Effector memory CD8-positive, alpha-beta T cell (primary cell): ENCODE data around the gene DTD1.

Experiments used
- ATAC-seq: fragments of 150-1000 bp; cut with Tn5 transposase; replicated peaks from 2 replicates; pipeline ENCODE4 v1.10.0; 2021; ENCODE audit warnings: mild to moderate bottlenecking, moderate library complexity
- DNase-seq, 3 experiments: peaks; one replicate each; pipeline ENCODE4 v3.0.0; 2021
- H3K27ac Mint-ChIP-seq, 2 donors: one replicate each; pipeline ENCODE4 v1.8.0; 2022; ENCODE audit warnings: mild to moderate bottlenecking in 2 of 2, mixed read lengths in 2 of 2, moderate library complexity in 2 of 2
- H3K27me3 Mint-ChIP-seq, 2 donors: one replicate each; pipeline ENCODE4 v1.8.0; 2022; ENCODE audit warnings: mixed read lengths in 2 of 2
- H3K36me3 Mint-ChIP-seq: one replicate; pipeline ENCODE4 v1.8.0; 2022; ENCODE audit warnings: mild to moderate bottlenecking, moderate library complexity, mixed read lengths; ENCODE audit not compliant: insufficient read depth
- H3K4me1 Mint-ChIP-seq, 2 donors: one replicate each; pipeline ENCODE4 v1.8.0; 2022; ENCODE audit warnings: low read depth in 2 of 2, mixed read lengths in 2 of 2
- H3K4me3 Mint-ChIP-seq, 2 donors: one replicate each; pipeline ENCODE4 v1.8.0; 2022; ENCODE audit warnings: mild to moderate bottlenecking in 2 of 2, mixed read lengths in 2 of 2, moderate library complexity in 2 of 2
- H3K9me3 Mint-ChIP-seq, 2 donors: one replicate each; pipeline ENCODE4 v1.8.0; 2022; ENCODE audit warnings: mixed read lengths in 2 of 2

The DTD1 gene

DNA sequence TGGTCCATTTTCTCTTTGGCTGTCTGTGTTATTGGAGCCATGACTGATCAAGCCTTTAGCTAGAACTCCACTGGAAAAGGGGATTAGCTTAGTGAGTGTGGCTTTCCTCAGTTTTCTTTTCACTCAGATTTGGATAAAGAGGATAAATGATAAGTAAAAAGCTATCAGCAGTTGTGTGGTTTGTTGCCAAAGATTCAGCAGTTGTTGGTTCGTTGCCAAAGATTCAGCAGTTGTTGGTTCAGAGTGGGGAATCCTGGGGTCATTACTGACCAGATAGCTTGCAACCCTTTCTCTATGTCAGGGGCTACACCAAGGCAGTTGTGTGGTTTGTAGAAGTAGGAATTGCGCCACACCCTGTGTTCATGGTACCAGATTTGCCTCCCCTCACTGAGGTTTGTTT, 118.1 kb downstream of the DTD1 start:
- H3K9me3 Mint-ChIP-seq = no peaks in the 10 kb centered on the region
- peak overlapping the region in 1 of 2 donors; percentile 32 for H3K27ac Mint-ChIP-seq

DNA sequence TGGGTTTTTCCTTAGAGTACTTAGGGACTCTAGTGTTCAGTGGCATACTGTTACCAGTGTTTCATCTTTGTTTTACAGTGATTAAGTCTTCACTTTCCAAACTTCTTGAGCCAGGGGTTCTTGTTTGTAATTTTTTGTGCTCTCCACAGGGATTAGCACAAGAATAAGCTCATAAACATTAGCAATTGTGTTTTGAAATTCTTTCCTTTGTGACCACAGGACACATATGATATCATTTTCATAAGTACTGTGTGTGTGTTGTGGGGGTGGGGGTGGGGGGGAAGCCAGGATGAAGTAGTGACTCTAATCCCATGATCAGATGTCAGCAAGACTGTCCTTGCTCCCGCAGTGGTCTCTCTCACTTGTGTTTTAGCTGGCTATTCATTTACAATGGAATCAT, 124.3 kb downstream of the DTD1 start:
- no peak for DNase-seq
- Mint-ChIP-seq H3K36me3 (peaks cover 8% of the 10 kb centered on the region), H3K4me3 (no peak overlapping the region), H3K4me1 (peaks cover 22 to 41% of the 10 kb centered on the region in 2 donors), H3K27ac (peak overlapping the region; percentile 65 to 67), H3K27me3 (no peaks in the 10 kb centered on the region), H3K9me3 (no peaks in the 10 kb centered on the region)
- ATAC-seq = no peak

More for the DNA sequence above, 118.1 kb downstream of the DTD1 start:
- no peak for ATAC-seq
- DNase-seq = no peak
- peaks cover 11 to 23% of the 10 kb centered on the region in 2 donors for H3K4me1 Mint-ChIP-seq
- no peak overlapping the region for H3K4me3 Mint-ChIP-seq
- H3K36me3 Mint-ChIP-seq = peaks cover 5% of the 10 kb centered on the region
- no peaks in the 10 kb centered on the region for H3K27me3 Mint-ChIP-seq

DNA sequence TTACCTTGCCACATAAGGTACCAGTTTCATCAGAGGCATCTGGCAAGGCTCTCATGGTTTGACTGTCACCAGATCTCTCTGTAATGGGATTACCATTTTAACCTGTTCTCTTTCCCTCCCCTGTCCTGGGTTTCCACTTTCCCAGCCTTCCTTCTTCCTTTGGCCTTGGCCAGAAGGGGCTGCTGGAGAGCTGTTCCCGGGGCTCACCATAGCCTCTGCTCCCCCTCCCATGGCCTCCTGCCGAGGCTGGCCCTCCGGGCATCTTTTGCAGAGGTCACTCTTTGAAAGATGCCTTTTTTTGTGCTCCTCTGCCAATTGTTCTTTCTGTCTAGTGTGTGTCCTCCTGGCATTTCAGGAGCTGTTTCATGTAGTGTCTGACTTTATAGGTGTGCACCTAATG, 125.0 kb downstream of the DTD1 start:
- H3K36me3 Mint-ChIP-seq = peaks cover 8% of the 10 kb centered on the region
- DNase-seq (no peak), ATAC-seq (no peak)
- peaks cover 22 to 38% of the 10 kb centered on the region in 2 donors for H3K4me1 Mint-ChIP-seq
- H3K9me3 Mint-ChIP-seq = no peaks in the 10 kb centered on the region
- H3K27ac Mint-ChIP-seq = peak overlapping the region; percentile 30 to 75
- no peak overlapping the region for H3K4me3 Mint-ChIP-seq
- no peaks in the 10 kb centered on the region for H3K27me3 Mint-ChIP-seq

DNA sequence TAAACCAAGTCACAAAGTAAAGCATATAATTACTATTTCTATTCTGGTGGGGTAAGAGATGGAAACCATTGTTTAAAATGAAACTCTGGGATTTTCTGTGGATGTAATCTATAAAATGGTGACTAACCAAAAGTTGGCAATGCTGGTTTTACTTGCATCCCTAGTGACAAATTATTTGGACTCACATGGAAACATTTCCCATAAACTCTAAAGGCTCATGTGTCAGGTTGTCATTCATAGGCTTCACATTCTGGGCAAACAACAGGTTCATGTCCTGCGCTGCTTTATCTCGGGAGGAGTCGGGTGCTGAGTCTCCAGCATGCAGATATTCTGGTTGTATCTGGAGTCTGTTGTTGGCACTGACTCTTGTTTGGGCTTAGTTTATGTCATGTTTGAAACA, 127.7 kb downstream of the DTD1 start:
- Mint-ChIP-seq H3K4me1 (peaks cover 22 to 39% of the 10 kb centered on the region in 2 donors), H3K36me3 (peaks cover 4% of the 10 kb centered on the region), H3K27ac (peak overlapping the region in 1 of 2 donors; percentile 54), H3K27me3 (no peaks in the 10 kb centered on the region), H3K4me3 (no peak overlapping the region), H3K9me3 (no peaks in the 10 kb centered on the region)
- ATAC-seq = no peak
- no peak for DNase-seq

DNA sequence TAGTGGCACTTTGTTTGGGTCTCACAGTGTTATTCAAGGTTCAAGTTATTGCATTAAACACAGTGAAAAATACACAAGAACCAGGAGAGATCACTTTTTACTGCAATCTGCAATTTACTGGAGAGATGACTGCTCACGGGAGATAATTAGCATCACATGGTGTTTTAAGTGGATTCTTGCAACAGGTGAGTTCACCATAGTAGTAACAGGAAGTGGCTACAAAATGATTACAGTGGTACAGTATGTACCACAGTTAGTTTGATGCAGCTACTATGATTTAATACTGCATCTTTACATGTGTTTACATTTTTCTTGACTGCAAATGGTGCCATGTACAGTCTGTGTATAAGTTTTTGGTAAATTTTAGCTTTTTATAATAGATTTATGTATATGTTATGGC, 129.2 kb downstream of the DTD1 start:
- H3K27ac Mint-ChIP-seq = no peak overlapping the region
- no peaks in the 10 kb centered on the region for H3K9me3 Mint-ChIP-seq
- no peak overlapping the region for H3K4me3 Mint-ChIP-seq
- H3K4me1 Mint-ChIP-seq = peaks cover 16 to 31% of the 10 kb centered on the region in 2 donors
- no peak for DNase-seq
- H3K27me3 Mint-ChIP-seq = no peaks in the 10 kb centered on the region
- peaks cover 4% of the 10 kb centered on the region for H3K36me3 Mint-ChIP-seq
- ATAC-seq = peak; percentile 47

DNA sequence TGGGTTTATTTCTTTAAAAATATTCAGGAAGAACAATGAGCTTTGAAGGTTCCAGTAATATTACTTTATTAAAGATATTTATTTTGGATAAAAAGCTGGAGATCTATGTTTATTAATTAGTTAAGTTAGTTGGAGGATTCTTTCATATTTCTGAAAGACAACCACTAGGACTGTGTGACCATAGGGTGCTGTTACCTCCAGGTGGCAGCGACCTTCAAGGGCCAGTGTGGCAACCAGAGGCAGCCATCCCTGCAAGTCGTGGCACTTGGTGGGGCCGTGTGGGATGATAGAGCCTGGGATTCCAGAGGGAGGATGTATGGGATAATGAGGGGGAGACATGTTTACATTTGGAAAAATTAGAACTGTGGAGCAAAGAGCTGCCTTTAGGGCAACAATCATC, 130.3 kb downstream of the DTD1 start:
- Mint-ChIP-seq H3K27ac (no peak overlapping the region), H3K4me1 (peaks cover 15 to 32% of the 10 kb centered on the region in 2 donors), H3K36me3 (peaks cover 4% of the 10 kb centered on the region), H3K4me3 (no peak overlapping the region), H3K9me3 (no peaks in the 10 kb centered on the region), H3K27me3 (no peaks in the 10 kb centered on the region)
- no peak for DNase-seq
- no peak for ATAC-seq

DNA sequence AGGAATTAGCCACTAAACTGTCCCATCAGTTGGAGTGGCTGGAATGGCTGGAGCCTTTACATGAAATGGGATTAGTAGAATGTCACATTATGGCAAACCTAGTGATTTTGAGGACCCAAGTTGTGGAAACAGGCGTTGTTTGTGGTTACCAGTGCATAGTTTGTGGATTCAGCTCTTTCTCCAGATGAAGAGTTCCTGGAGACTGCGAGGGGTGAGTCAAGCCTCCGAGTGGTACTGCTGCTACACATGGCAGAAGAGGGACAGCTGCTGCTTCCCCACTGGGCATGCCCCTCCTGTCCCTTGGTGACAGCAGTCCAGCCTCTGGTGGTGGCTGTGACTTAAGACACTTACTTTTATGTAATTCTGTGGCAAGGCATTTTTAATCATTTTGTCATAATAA, 131.6 kb downstream of the DTD1 start:
- Mint-ChIP-seq H3K9me3 (no peaks in the 10 kb centered on the region), H3K36me3 (peaks cover 1% of the 10 kb centered on the region), H3K27ac (no peak overlapping the region), H3K27me3 (no peaks in the 10 kb centered on the region), H3K4me1 (peaks cover 8 to 25% of the 10 kb centered on the region in 2 donors), H3K4me3 (no peak overlapping the region)
- ATAC-seq = no peak
- no peak for DNase-seq

DNA sequence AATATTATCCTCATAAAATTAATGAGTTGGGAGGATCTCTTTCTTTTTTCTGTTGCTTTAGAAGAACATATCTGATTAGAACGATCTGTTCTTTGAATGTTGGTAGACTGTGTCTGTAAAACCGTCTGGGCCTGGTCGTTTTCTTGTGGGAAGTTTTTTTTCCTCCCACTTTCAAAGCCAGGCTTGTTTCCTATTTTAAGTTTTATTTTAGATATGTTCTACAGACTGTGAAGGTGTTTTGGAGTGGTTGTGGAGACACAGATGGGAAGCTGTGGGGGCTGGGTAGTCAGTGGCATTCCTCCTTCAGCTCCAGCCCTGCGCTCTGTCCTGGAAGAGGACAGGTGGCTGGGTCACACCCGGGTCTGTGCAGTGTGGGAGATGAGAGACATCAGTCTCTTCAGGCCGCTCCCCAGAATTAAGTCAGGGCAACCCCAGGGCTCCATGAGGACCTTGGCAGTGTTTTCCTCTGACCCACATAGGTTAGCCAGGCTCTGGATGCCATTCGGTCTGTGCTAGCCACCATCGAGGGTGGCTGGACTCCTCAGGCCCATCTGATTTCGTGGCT, 133.8 kb downstream of the DTD1 start:
- no peaks in the 10 kb centered on the region for H3K9me3 Mint-ChIP-seq
- no peaks in the 10 kb centered on the region for H3K36me3 Mint-ChIP-seq
- no peak for ATAC-seq
- no peak overlapping the region for H3K4me3 Mint-ChIP-seq
- H3K4me1 Mint-ChIP-seq = peaks cover 9 to 32% of the 10 kb centered on the region in 2 donors
- no peak for DNase-seq
- H3K27me3 Mint-ChIP-seq = no peaks in the 10 kb centered on the region
- H3K27ac Mint-ChIP-seq = no peak overlapping the region

DNA sequence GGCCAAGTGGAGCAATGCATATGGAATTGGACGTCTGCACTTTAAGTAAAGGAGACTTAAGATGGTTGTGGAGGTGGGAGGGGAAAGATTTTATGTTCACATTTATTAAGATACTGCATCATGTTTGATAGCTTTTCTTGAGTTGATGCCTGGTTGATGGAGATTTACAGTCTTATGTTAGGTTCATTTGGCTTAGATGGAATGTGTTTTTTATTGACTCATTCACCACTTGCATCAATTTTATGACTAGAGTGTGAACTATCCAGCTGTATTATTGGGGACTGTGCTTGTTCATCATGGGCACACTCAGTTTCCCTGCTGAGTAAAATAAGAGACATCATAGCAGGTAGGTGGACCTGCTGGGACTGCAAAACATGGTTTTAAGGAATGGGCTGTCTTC, 134.5 kb downstream of the DTD1 start:
- Mint-ChIP-seq H3K4me3 (no peak overlapping the region), H3K4me1 (peaks cover 15 to 35% of the 10 kb centered on the region in 2 donors), H3K9me3 (no peaks in the 10 kb centered on the region), H3K27ac (no peak overlapping the region), H3K27me3 (no peaks in the 10 kb centered on the region), H3K36me3 (no peaks in the 10 kb centered on the region)
- ATAC-seq = no peak
- DNase-seq = no peak

DNA sequence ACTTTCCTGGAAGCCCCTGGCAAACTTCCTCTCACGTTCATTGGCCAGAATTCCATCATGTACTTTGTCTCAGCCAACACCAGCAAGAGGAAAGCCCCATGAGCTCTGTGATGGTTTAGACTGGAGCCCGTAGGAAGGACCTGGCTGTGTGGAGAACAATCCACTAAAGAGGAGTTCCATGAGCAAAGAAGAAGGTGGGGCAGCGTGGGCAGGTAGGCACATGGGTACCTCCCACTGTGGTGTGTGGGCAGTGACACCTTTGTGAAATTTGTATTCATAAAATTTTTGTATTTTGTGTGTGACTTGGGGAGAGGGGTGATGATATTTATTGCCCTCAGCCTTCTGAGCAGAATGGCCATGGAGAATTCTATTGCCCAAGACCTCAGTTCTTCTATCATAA, 136.2 kb downstream of the DTD1 start:
- Mint-ChIP-seq H3K4me3 (no peak overlapping the region), H3K27me3 (no peaks in the 10 kb centered on the region), H3K27ac (no peak overlapping the region), H3K9me3 (no peaks in the 10 kb centered on the region), H3K36me3 (no peaks in the 10 kb centered on the region), H3K4me1 (peaks cover 20 to 36% of the 10 kb centered on the region in 2 donors)
- DNase-seq (no peak), ATAC-seq (no peak)

DNA sequence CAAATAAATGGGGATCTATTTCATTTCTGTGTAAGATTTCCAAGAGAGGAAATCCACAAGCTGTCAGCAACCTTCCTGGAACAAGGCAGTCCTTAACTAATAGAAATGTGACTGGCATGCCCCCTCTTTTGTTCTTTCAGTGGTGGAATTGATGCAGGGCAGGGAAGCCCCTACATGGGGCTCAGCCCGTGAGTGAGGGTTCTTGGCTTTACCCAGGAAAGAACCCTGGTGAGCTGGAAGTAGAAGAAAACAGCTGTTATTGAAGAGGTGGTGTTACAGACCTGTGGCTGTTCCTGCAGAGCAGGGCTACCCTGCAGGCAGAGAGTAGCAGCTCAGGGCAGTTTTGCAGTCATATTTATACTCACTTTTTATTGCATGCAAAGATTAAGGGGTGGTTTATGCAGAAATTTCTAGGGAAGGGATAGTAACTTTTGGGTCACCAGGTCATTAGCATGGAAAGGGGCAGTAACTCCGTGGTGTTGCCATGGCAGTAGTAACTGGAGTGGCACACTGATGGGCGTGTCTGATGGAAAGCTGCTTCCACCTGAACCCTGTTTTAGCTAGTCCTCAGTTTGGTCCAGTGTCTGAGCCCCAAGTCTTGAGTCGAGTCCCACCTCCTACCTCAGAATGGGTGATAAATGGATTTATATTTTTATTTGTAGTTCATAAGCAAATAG, 137.1 kb downstream of the DTD1 start:
- Mint-ChIP-seq H3K4me1 (peaks cover 23 to 40% of the 10 kb centered on the region in 2 donors), H3K27me3 (no peaks in the 10 kb centered on the region), H3K4me3 (no peak overlapping the region), H3K36me3 (no peaks in the 10 kb centered on the region), H3K9me3 (no peaks in the 10 kb centered on the region), H3K27ac (no peak overlapping the region)
- no peak for DNase-seq
- no peak for ATAC-seq

DNA sequence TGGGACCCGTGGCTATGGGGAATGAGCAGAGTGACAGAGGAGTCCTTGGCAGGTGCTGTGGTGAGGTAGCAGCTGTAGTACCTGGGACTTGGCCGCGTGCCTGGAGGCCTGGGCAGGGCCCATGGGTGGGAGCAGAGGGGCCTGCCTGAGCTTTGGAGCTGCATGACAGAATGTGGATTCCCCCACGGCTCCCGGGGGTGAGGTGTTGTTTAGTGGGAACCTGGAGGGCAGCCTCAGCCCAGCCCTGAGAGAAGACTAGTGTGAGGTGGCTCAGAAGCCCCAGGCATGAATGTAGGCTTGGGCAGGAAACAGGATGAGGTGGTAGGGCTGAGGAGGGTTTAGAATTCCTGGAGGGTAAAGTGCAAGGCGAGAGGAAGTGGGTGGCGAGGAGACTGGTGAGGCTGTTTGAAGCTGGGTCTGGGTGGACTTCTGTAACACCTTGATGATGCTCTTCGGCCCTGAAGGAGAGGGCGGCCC, 139.2 kb downstream of the DTD1 start:
- Mint-ChIP-seq H3K4me3 (no peak overlapping the region), H3K27me3 (no peaks in the 10 kb centered on the region), H3K27ac (peak overlapping the region; percentile 82 to 84), H3K4me1 (peaks cover 23 to 44% of the 10 kb centered on the region in 2 donors), H3K36me3 (no peaks in the 10 kb centered on the region), H3K9me3 (no peaks in the 10 kb centered on the region)
- DNase-seq (no peak), ATAC-seq (no peak)

DNA sequence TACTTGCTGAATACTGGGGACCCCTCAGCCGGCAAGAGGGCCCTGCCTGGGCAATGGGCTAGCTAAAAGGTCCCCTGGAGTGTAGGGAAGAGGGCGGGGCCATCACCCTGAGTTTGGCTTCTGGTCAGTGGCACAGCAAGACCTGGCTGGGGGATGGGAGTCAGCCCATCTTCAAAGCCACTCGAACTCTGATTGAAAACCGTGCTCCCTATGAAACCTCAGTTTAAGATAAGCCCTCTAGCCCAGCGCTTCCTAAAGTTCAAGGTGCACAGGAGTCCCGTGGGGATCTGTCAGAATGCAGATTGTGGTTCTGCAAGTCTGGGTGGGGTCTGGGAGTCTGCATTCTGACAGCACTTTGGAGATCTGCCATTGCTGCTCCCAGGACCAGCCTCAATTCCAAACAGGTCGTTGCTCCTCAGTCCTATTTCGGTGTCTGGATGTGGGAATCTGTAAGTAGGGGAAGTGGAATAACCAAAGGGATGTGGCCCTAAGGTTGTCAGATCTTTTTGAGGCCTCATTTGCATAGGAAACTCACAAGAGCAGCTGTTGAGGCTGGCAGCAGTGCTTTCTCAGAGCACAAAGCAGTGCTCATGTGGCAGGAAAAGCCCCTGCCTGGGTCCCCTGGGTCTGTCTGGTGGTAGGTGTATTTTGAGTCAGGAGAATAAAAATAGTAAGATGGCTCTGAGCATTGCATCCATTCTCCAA, 140.5 kb downstream of the DTD1 start:
- H3K4me1 Mint-ChIP-seq = peaks cover 23 to 37% of the 10 kb centered on the region in 2 donors
- H3K9me3 Mint-ChIP-seq = no peaks in the 10 kb centered on the region
- no peak for DNase-seq
- peak overlapping the region in 1 of 2 donors; percentile 32 for H3K27ac Mint-ChIP-seq
- no peaks in the 10 kb centered on the region for H3K27me3 Mint-ChIP-seq
- no peak overlapping the region for H3K4me3 Mint-ChIP-seq
- no peak for ATAC-seq
- H3K36me3 Mint-ChIP-seq = no peaks in the 10 kb centered on the region

DNA sequence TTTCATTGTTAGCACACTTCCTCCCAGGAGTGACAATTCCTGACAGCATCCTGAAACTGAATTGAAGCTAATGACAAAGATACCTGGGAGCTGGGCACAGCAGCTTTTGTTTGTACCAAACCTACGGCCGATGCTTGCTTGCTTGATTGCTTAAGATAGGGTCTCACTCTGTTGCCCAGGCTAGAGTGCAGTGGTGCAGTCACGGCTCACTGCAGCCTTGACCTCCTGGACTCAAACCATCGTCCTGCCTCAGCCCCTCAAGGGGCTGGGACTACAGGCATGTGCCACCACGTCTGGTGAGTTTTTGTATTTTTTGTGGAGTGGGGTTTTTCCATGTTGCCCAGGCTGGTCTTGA, 141.0 kb downstream of the DTD1 start:
- Mint-ChIP-seq H3K36me3 (no peaks in the 10 kb centered on the region), H3K4me1 (peaks cover 23 to 37% of the 10 kb centered on the region in 2 donors), H3K27me3 (no peaks in the 10 kb centered on the region), H3K27ac (peak overlapping the region in 1 of 2 donors; percentile 32), H3K4me3 (no peak overlapping the region), H3K9me3 (no peaks in the 10 kb centered on the region)
- DNase-seq (no peak), ATAC-seq (no peak)
